ENCODE data around the gene TP53RK.

- TF ChIP-seq ZBTB1 (tag by site-specific recombination; IDR thresholded peaks at IDR 0.05) (no peak), TCF7L2 (IDR thresholded peaks at IDR 0.05; ENCODE audit: borderline replicate concordance, low read depth, low read length) (no peak), ZNF19 (tag by site-specific recombination; IDR thresholded peaks at IDR 0.05; ENCODE audit: low read depth) (no peak), ZNF157 (tag by site-specific recombination; IDR thresholded peaks at IDR 0.05) (no peak), CTCF (tag by site-specific recombination; IDR thresholded peaks at IDR 0.05) (no peak)
Observed at GRCh38 chr20:46689754-46690085, 476 bp upstream of the TP53RK start.
